SIG-M5 treated with dmso at 0.1 percent for 504 hours (cell line): ENCODE measurements around the gene MAP7D1.

Source experiments
- DNase-seq: peaks from one replicate; lab custom pipeline; 2025; ENCODE audit not compliant: unreplicated experiment; lab: John Stamatoyannopoulos, UW

The MAP7D1 gene

GRCh38 chr1:36155408-36156328, at the start of gene MAP7D1:
Gene MAP7D1, plus strand, starts transcription at chr1:36156160. Its CDS starts 258 bp downstream, at chr1:36156418.
- DNase-seq = peak; percentile 79

DNA sequence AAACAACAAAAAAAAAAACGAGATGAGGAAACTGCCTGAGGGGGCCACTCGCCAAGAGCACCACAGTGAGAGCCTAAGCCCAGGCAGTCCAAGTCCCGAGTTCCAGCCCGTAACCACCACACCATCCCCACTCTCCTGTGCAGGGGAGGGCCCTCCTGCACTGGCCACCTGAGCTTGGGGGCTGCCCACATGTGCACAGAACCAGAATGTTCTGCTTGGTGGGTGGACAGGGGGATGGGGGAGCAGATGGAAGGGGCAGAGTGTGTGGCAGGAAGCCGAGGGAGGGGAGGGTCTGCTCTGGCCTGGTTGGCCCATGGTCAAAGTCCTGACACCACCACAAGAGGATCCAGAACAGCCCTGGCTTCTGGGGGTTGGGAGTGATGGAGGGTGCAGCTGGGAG, 49.7 kb upstream of the MAP7D1 start:
- DNase-seq = no peak

DNA sequence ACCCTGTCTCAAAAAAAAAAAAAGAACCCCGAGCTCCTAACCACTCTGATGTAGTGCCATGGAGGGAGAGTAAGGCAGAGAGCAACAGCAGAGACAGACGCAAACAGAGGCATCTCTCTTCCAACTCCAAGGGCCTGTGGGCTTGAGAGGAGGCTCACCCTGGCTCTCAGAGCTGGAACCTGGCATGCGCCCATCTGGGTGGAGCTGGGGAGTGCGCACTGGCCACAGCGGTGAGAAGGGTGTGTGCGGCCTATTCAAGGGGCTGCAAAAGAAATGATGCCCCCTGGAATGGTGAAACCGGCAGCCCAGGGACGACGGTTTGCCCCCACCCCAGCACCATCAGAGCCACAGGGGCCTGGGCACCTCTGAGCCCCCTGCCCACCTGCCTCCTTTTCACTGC, 48.6 kb upstream of the MAP7D1 start:
- no peak for DNase-seq

DNA sequence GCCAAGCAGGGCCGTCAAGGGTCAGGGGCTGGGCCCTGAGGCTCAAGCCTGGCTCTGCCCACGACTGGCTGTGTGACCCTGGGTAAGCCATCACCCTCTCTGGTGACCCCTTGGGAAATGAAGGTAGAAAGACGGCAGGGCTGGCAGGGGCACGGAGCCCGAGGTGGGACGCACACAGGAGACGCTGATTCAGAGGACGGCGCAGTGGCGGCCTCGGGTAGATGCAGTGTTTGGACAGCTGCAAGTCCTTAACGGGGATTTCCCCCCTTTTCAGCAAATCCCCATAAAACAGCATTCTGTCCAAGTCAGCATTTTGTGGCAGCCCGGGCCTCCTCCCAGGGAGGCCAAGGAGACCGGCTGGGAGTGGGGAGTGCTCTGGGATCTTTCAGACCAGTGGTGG, 47.6 kb upstream of the MAP7D1 start:
- DNase-seq = no peak

DNA sequence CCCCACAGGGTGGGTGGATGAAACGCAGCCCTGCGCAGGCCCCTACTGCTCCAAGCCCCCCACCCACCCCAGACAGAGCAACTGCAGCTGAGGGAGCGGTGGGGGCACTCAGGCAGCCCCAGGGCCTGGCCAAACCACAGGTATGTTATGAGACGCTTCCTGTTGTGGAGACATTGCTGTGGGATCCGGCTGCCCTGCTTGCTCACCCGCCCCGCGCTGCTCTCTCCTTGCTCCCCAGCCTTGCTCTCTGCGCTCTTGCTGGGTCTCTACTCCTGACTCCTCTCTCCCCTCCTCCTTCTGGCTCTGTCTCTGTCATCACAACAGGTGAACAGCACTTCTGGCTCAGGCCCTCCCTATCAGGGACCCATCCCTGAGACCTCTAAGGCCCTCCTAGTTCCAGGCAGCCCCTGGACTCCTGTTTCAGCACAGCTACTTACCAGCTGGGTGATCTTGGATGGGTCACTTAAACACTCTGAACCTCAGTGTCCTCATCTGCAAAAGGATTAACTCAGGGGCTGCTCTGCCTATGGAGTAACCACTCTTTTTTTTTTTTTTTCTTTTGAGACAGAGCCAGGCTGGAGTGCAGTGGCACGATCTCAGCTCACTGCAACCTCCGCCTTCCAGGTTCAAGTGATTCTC, 46.8 kb upstream of the MAP7D1 start:
- no peak for DNase-seq

GRCh38 chr1:36111151-36111550, 44.8 kb upstream of the MAP7D1 start:
- DNase-seq = no peak

DNA sequence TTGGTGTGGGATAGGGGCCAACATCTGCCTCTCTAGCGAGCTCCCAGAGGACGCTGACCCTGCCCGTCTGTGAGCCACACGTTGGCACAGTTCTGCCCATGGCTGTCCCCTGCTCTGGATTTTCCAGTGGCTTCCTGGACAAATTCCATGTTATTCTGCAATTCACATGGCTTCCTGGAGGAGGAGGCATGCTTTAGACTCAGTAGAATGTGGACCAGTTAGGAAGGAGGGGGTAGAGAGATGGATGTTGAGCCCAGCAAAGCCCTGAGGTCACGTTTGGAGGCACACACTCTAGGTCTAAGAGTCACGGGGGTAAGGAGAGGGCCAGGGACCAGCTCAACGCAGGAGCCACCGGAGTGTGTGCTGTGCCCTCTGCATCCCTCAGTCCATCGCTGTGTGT, 43.1 kb upstream of the MAP7D1 start:
- DNase-seq = no peak

GRCh38 chr1:36114371-36114770, 41.6 kb upstream of the MAP7D1 start:
- no peak for DNase-seq

GRCh38 chr1:36115200-36115669, 40.7 kb upstream of the MAP7D1 start:
- no peak for DNase-seq

DNA sequence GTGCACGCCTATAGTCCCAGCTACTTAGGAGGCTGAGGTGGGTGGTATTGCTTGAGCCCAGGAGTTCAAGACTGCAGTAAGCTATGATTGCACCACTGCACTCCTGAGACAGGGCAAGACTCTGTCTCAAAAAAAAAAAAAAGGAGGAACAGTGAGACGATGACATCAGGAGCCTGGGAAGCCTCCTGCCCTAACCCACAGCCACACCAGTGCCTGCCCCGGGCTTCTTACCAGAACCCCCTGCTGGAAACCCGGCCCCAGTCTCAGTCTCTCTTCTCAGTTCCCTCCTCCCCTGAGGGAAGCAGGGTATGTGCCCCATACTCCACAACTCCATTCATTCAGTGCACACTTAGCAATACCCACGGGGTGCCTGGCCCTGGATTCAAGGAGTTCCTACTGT, 40.0 kb upstream of the MAP7D1 start:
- peak; percentile 16 for DNase-seq

DNA sequence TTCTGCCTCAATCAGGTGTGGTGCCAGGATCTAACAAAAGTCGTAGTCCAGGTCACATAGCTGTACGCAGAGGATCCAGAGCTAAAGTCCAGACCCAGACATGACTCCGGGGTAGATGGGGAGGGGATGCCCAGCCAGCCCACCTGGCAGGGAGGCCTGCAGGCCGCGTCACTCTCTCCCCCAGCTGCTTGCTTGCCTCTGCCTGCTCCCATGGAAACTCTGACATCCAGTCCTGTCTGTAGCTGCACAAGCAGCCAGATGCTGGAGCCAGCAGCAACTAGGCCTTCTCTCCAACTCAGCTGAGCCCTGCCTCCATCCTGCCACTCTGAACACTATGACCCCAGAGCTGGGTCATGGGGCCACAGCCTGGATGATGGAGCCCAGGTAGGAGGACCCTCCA, 39.1 kb upstream of the MAP7D1 start:
- DNase-seq = no peak

GRCh38 chr1:36118447-36119204, 37.3 kb upstream of the MAP7D1 start:
- DNase-seq = no peak

GRCh38 chr1:36119456-36119855, 36.5 kb upstream of the MAP7D1 start:
- DNase-seq = no peak

DNA sequence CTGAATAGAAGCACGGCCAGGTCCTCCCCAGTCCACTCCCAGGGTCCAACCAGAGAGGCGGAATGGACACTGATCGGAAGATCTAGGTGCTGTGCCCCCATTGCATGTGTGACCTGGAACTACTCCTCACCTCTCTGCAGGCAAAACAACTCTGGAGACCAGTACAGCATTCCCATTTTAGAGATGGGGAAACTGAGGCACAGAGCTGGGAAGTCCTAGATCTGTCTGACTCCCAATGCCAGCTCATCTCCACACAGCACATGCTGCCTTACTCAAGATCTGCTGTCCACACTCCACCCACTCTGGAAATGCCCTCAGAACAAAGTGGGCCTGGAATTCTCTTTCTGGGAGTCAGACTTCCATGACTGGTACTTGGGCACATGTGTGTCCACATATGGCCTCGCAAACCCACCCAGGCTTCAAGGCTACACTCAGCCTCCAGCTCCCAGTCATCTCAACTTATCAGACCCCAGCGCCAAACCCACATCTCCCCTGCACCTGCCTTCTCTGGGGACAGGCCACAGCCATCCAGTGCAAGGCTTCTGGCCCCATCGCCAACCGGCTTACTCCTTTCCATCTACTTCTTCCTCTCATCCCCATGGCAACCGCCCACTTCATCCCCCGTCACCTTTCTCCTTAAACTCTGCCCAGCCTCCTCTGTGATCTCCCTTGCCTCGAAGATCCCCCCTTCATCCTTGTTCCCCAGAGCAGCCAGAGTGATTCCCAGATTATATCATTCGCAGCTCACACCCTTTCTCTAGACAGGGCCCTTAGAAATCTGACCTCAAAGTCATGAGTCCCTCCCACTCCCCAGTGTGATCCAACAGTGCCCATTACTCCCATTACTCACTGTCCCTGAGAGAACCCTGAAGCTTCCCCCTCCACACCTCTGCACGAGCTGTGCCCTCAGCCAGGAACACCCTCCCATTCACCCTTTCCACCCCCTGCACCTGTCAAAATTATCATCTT, 33.6 kb upstream of the MAP7D1 start:
- no peak for DNase-seq

- DNase-seq = peak; percentile 90
These were observed 32.6 kb upstream of the MAP7D1 start for GRCh38 chr1:36123356-36123755.

GRCh38 chr1:36124404-36125128, 31.4 kb upstream of the MAP7D1 start:
- no peak for DNase-seq

- no peak for DNase-seq
These were observed 30.6 kb upstream of the MAP7D1 start, which contains the start of gene COL8A2 for GRCh38 chr1:36125129-36125991. Gene COL8A2, minus strand, starts transcription at chr1:36125222. Its CDS starts 24,980 bp downstream, at chr1:36100242.

- no peak for DNase-seq
These were observed 29.8 kb upstream of the MAP7D1 start for GRCh38 chr1:36126005-36126716.
